Pons (tissue), 1 donor: ENCODE measurements around the gene MFAP3L.

Experiments
- DNase-seq: peaks from one replicate; pipeline ENCODE4 v3.0.0-alpha.2; 2016; ENCODE audit warnings: low spot score

MFAP3L gene

DNA sequence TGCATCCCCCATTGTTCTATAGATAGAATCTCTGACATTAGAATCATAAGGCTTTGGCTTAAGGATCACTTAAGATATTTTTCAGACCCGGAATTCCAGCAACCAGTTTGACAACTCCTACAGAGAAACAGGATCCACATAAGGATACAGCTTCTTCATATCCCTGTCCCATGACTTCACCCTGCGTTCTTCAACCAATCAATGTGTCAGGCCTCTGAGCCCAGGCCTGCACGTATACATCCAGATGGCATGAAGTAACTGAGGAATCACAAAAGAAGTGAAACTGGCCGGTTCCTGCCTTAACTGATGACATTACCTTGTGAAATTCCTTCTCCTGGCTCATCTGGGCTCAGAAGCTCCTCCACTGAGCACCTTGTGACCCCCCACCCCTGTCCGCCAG lies 85.1 kb downstream of the MFAP3L start:
- DNase-seq = no peak

DNA sequence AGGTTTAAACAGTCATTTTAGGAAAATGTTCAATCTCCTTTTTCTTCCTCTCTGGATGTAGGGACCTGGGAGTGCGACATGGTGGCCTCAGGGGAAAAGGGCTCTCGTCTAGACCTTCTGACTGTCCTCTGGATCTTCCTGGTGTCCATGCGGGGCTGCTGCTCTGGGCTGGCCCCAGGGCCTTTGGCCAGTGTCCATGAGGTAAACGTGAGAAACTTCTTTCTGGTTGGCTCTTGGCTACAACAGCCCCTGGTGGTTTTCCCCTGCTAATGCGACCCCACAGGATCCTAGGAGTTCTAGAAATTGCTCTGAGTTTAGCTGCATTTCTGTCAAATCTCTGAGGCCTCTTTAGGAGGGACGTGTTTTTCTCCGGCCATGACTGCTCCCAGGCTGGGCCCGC lies 85.7 kb downstream of the MFAP3L start:
- no peak for DNase-seq
